T-cell (primary cell): Measurements from ENCODE around the gene RNF10. TPM values are rescaled to one million over a fixed set of nuclear protein-coding genes. Genes with fewer than 3 reads are reported as not detected.
"Not testable (repeated sequence)": the region's sequence is repeated elsewhere in the genome, so short reads cannot be mapped to it uniquely, and the experiment has no call there.

Experiments
- ATAC-seq, 4 experiments: fragments of 200-7000 bp in 3 of 4; fragments of 150-1000 bp in 1 of 4; cut with Tn5 transposase; replicated peaks in 1 of 4; 1 replicate in 3 of 4; 2 replicates in 1 of 4; pipeline ENCODE4 v1.10.0; 2021; ENCODE audit warnings: moderate library complexity in 3 of 4, mild to moderate bottlenecking in 2 of 4, moderate number of reproducible peaks in 1 of 4
- CTCF ChIA-PET, 2 donors: fragments of 300-600 bp; sonication (Branson Sonifier 250); formaldehyde crosslinking; loops; one replicate each; lab custom pipeline; 2022; ENCODE audit warnings: antibody characterized with exemption in 2 of 2; lab: Charles Lee
- POLR2A ChIA-PET, 2 donors: fragments of 300-600 bp; sonication (Branson Sonifier 250); formaldehyde crosslinking; loops; one replicate each; lab custom pipeline; 2022; ENCODE audit warnings: antibody characterized with exemption in 2 of 2; lab: Charles Lee
- DNase-seq, 35 experiments: peaks; one replicate each; pipeline versions ENCODE4 v3.0.0 to v3.0.0-alpha.2; 2013 to 2023
- H3K27ac ChIP-seq: one replicate; pipeline ENCODE4 v1.5.1; 2013; ENCODE audit warnings: low read length
- H3K27me3 ChIP-seq, 2 experiments: replicated peaks in 1 of 2; 1 replicate in 1 of 2; 2 replicates in 1 of 2; pipeline versions ENCODE4 v1.6.1 to v1.7.0; 2013; ENCODE audit warnings: low read length in 1 of 2, mixed read lengths in 1 of 2; ENCODE audit not compliant: control insufficient read depth in 2 of 2, insufficient read depth in 2 of 2; ENCODE audit errors: extremely low read depth in 1 of 2
- H3K36me3 ChIP-seq, 2 donors: 1 replicate in 1 of 2; 2 replicates in 1 of 2; pipeline versions ENCODE4 v1.6.1 to v1.7.0; 2013; ENCODE audit warnings: low read length in 1 of 2; ENCODE audit not compliant: control insufficient read depth in 2 of 2, insufficient read depth in 1 of 2; ENCODE audit errors: extremely low read depth in 1 of 2
- H3K4me1 ChIP-seq, 2 experiments: 1 replicate in 1 of 2; 2 replicates in 1 of 2; pipeline versions ENCODE4 v1.6.1 to v1.7.0; 2013; ENCODE audit warnings: low read length in 2 of 2, mixed read lengths in 1 of 2; ENCODE audit not compliant: insufficient read depth in 2 of 2, control insufficient read depth in 1 of 2; ENCODE audit errors: extremely low read depth in 1 of 2
- H3K4me3 ChIP-seq, 2 donors: 1 replicate in 1 of 2; 2 replicates in 1 of 2; pipeline versions ENCODE4 v1.5.1 to v1.7.0; 2013; ENCODE audit warnings: mild to moderate bottlenecking in 2 of 2, low read length in 1 of 2, moderate library complexity in 1 of 2; ENCODE audit not compliant: control insufficient read depth in 1 of 2; ENCODE audit errors: extremely low read depth in 1 of 2
- H3K9me3 ChIP-seq: 2 replicates; pipeline ENCODE4 v1.7.0; 2013
- H3K27ac Mint-ChIP-seq, 2 donors: one replicate each; pipeline ENCODE4 v1.8.0; 2020 to 2021; ENCODE audit warnings: mild to moderate bottlenecking in 2 of 2, mixed read lengths in 2 of 2
- H3K27me3 Mint-ChIP-seq, 2 donors: one replicate each; pipeline ENCODE4 v1.8.0; 2021 to 2022; ENCODE audit warnings: mixed read lengths in 2 of 2
- H3K36me3 Mint-ChIP-seq: one replicate; pipeline ENCODE4 v1.8.0; 2021; ENCODE audit warnings: mixed read lengths
- H3K4me1 Mint-ChIP-seq, 3 donors: one replicate each; pipeline ENCODE4 v1.8.0; 2020 to 2022; ENCODE audit warnings: mixed read lengths in 3 of 3, mild to moderate bottlenecking in 1 of 3
- H3K4me3 Mint-ChIP-seq, 3 donors: one replicate each; pipeline ENCODE4 v1.8.0; 2020 to 2022; ENCODE audit warnings: mild to moderate bottlenecking in 3 of 3, mixed read lengths in 3 of 3, moderate library complexity in 3 of 3
- H3K9me3 Mint-ChIP-seq, 3 donors: one replicate each; pipeline ENCODE4 v1.8.0; 2020 to 2022; ENCODE audit warnings: mixed read lengths in 3 of 3
- WGBS: methylation state at CpG from one replicate; pipeline ENCODE4 v1.1.5; 2013; ENCODE audit warnings: missing lambda C conversion rate; ENCODE audit not compliant: insufficient coverage; 5-methylcytosine and 5-hydroxymethylcytosine counted together
- total RNA-seq, 35 experiments: library from RNA in 6 of 35; stranded (reverse) in 6 of 35; fragments of 120-200 nt in 1 of 35; gene quantifications; one replicate each; pipeline versions ENCODE4 v1.2.1 to v1.2.4 and lab custom pipeline; 2013 to 2026

The RNF10 gene
- total RNA-seq = 100 to 1,000 TPM; 204 to 348 (median 222) TPM
- 171 TPM for total RNA-seq (2013)
- total RNA-seq (lab: John Stamatoyannopoulos, UW) = 109 to 225 (median 156) reads per million in 29 experiments

DNA sequence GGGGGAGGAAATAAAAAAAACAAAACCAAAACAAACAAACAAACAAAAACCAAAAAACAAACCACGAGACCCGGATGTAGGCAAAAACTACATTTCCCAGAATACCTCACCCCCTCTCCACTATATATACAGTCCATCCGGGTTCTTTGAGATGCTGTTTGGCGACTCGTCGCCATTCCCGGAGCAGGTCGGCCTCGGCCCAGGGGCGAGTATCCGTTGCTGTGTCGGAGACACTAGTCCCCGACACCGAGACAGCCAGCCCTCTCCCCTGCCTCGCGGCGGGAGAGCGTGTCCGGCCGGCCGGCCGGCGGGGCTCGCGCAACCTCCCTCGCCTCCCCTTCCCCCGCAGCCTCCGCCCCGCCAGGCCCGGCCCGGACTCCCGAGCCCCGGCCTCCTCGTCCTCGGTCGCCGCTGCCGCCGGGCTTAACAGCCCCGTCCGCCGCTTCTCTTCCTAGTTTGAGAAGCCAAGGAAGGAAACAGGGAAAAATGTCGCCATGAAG lies at the start of gene RNF10:
Gene RNF10, plus strand, starts transcription at position 154 of the 500 bp plus-strand sequence. CDS start 456 bp downstream, outside the sequence.
- H3K27ac Mint-ChIP-seq = peak within 1 kb of the TSS; percentile 89 to 92
- Histone ChIP-seq H3K4me1 (peaks cover 39 to 40% of the 10 kb centered on the region in 2 experiments), H3K27ac (peak within 1 kb of the TSS; percentile 56), H3K27me3 (no peaks in the 10 kb centered on the region), H3K4me3 (peak within 1 kb of the TSS; percentile 80 to 89), H3K9me3 (no peaks in the 10 kb centered on the region), H3K36me3 (peaks cover 0 to 5% of the 10 kb centered on the region in 2 donors)
- DNase-seq (peak; percentile 45 to 91 (median 64)), ATAC-seq (peak; percentile 75 to 82 (median 77))
- POLR2A ChIA-PET = interaction anchor here (0.6 to 1.0 kb wide), 4 partner anchors 10 to 47 kb away, joined by 3 to 8 read pairs (median 4); partner anchors contain the start of gene POP5 (in 1 of the 2)
- H3K36me3 Mint-ChIP-seq = peaks cover 4% of the 10 kb centered on the region
- WGBS = 0% methylated on average over 39 of the region's 43 CpGs
- peaks cover 54 to 58% (median 57%) of the 10 kb centered on the region in 3 donors for H3K4me1 Mint-ChIP-seq
- H3K9me3 Mint-ChIP-seq = no peaks in the 10 kb centered on the region
- CTCF ChIA-PET = interaction anchor here in 1 of 2 donors (1.0 kb wide), 1 partner anchor 95 kb away, joined by 4 read pairs; no protein-coding TSS in a partner anchor
- no peaks in the 10 kb centered on the region for H3K27me3 Mint-ChIP-seq
- peak within 1 kb of the TSS; percentile 91 to 97 (median 96) for H3K4me3 Mint-ChIP-seq

DNA sequence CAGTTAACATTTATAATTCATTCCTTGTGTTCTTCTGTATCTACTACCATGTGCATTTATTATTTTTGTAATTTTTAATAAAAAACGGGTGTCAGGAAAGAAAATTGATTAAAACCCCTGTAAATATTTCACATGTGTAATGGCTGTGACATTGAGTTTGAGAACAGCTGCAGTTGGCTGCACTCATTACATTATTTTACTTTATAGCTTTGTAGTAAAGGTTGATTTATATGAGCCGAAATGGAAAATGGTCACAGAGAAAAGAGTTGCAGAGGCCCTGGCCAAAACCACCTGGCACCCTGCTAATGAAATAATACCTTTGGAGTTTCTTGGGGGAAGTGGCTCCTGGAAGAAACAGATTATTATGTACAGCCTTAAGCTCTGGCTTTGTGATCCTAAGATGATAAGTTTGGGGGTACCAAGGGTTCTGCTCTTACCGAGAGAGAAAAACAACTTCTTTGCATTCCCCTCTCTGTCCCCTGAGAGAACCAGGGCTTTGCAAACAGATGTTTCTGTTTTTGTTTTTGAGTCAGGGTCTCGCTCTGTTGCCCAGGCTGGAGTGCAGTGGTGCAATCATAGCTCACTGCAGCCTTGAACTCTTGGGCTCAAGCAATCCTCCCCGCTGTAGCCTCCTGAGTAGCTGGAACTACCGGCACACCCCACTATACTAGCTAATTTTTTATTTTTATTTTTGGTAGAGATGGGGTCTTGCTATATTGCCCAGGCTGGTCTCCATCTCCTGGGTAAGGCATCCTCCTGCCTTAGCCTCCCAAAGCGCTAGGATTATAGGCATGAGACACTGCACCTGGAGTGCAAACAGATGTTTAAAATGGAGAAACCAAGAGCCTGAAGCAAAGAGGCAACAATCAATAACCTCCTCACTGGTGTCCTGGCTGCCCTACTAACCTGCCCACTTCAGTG lies 47.9 kb upstream of the RNF10 start:
- CTCF ChIA-PET = no interaction called here
- no peaks in the 10 kb centered on the region for H3K27me3 ChIP-seq
- no peak overlapping the region for H3K4me3 ChIP-seq
- no peaks in the 10 kb centered on the region for H3K9me3 ChIP-seq
- no peak for DNase-seq
- no peaks in the 10 kb centered on the region for H3K9me3 Mint-ChIP-seq
- no peak for ATAC-seq
- no peak overlapping the region for H3K4me3 Mint-ChIP-seq
- 100% methylated on average over 2 of the region's 7 CpGs for WGBS
- H3K27ac Mint-ChIP-seq = no peak overlapping the region
- H3K27ac ChIP-seq = no peak overlapping the region
- H3K4me1 Mint-ChIP-seq = peaks cover 0 to 5% (median 1%) of the 10 kb centered on the region in 3 donors
- no peaks in the 10 kb centered on the region for H3K36me3 Mint-ChIP-seq
- H3K36me3 ChIP-seq = peaks cover 0 to 2% of the 10 kb centered on the region in 2 donors
- H3K27me3 Mint-ChIP-seq = no peaks in the 10 kb centered on the region
- POLR2A ChIA-PET = no interaction called here
- peaks cover 0 to 10% of the 10 kb centered on the region in 2 experiments for H3K4me1 ChIP-seq

DNA sequence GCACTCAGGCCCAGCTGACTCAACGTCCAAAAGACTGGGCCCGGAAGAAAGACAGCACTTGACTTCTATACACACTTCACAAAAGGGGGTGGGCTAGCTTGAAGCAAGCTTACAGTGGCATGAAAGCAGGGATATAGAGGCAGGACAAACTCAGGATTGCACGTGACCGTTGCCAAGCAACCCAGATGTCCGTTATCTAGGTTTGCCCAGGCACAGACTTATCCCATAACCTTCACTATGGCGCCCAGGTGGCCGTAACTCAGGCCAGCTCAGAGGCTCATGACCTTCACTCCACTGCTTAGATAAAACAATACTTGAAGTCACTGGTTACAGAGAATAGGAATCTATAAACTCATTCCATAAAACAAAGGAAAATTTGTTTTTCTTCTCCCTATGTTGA lies 46.6 kb upstream of the RNF10 start:
- H3K27me3 ChIP-seq, H3K36me3 Mint-ChIP-seq, H3K4me3 Mint-ChIP-seq, H3K27ac Mint-ChIP-seq, H3K27ac ChIP-seq, H3K9me3 ChIP-seq, ATAC-seq, H3K9me3 Mint-ChIP-seq, H3K27me3 Mint-ChIP-seq, DNase-seq, H3K36me3 ChIP-seq, H3K4me1 Mint-ChIP-seq, H3K4me3 ChIP-seq, H3K4me1 ChIP-seq, POLR2A ChIA-PET: not testable (repeated sequence)
- WGBS = 97% methylated on average over 3 of the region's 7 CpGs
- CTCF ChIA-PET = interaction anchor here in 1 of 2 donors (0.7 kb wide), 1 partner anchor 71 kb away, joined by 3 read pairs; no protein-coding TSS in a partner anchor

DNA sequence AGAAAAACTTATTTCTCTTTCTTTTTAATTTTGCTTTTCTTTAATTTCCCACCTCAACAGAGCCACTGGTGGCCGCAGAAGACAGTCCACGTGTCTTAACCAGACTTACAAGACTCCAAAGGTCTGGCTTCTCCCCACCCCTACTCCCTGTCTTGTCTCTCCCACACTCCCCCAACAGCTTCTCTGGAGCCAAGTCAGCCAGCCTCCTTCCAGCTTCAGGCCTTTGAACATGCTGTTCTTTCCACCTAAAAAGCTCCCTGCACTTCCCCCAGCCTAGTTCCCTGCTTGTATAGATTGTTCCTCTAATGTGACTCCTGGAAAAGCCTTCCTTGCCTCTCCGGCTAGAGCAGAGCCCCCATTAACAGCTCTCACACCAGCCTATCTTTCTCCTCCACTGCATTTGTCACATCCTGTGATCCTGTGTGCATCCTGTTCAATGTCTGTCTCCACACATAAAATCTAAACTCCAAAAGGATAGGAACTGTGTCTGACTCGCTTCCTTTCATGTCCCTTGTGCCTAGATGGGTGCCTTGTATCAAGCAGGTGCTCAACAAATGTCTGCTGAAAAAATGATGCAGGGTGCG lies 46.0 kb upstream of the RNF10 start:
- WGBS = 80% methylated on average over 5 of the region's 5 CpGs
- no peaks in the 10 kb centered on the region for H3K27me3 Mint-ChIP-seq
- Histone ChIP-seq H3K27me3 (no peaks in the 10 kb centered on the region), H3K27ac (no peak overlapping the region), H3K4me1 (no peaks in the 10 kb centered on the region), H3K4me3 (no peak overlapping the region), H3K9me3 (no peaks in the 10 kb centered on the region), H3K36me3 (no peaks in the 10 kb centered on the region)
- no peaks in the 10 kb centered on the region for H3K9me3 Mint-ChIP-seq
- no peak overlapping the region for H3K27ac Mint-ChIP-seq
- POLR2A ChIA-PET = no interaction called here
- no peak for ATAC-seq
- H3K4me3 Mint-ChIP-seq = no peak overlapping the region
- no peaks in the 10 kb centered on the region for H3K36me3 Mint-ChIP-seq
- CTCF ChIA-PET = no interaction called here
- H3K4me1 Mint-ChIP-seq = no peaks in the 10 kb centered on the region
- DNase-seq = no peak

DNA sequence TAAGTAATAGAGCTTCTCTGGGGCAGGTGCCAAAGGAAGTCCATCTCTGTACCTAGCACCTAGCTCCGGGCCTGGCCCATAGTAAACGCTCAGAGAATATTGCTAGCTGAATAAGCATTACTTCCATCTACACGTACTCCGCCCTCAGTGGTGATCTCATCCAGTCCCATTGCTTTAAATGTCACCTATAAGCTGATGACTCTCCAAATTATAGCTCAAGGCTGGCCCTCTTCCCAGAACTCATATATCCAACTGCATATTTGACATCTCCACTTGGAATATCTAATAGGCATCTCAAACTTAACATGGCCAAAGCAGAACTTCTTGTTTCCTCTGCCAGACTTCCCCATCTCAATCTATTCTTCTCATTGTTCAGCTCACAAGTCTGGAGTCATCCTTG lies 45.1 kb upstream of the RNF10 start:
- H3K36me3 ChIP-seq = no peaks in the 10 kb centered on the region
- no peaks in the 10 kb centered on the region for H3K27me3 ChIP-seq
- Mint-ChIP-seq H3K27ac (no peak overlapping the region), H3K9me3 (no peaks in the 10 kb centered on the region), H3K36me3 (no peaks in the 10 kb centered on the region), H3K27me3 (no peaks in the 10 kb centered on the region), H3K4me1 (no peaks in the 10 kb centered on the region), H3K4me3 (no peak overlapping the region)
- POLR2A ChIA-PET = no interaction called here
- H3K4me3 ChIP-seq = no peak overlapping the region
- ATAC-seq = no peak
- CTCF ChIA-PET = no interaction called here
- DNase-seq = no peak
- H3K27ac ChIP-seq = no peak overlapping the region
- WGBS = 98% methylated on average over 4 of the region's 4 CpGs
- H3K9me3 ChIP-seq = no peaks in the 10 kb centered on the region
- no peaks in the 10 kb centered on the region for H3K4me1 ChIP-seq

DNA sequence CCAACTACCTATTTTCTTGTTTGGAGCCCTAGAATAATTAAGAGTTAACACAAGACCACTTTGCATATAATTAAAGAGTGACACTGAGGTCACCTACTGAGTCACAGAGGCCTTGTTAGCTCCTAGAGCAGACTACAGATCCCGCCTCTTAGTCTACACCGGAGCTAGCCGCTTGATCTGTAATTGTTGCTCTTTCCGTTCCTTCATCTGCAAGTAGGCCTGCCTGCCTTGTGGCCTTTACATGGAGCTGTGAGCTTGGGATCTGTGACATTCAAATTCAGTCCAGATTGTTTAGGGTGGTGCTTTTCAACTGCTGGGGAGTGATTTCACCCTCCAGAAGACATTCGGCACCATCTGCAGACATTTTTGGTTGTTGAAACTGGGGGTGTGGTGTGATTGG lies 43.8 kb upstream of the RNF10 start:
- Histone ChIP-seq H3K27ac (no peak overlapping the region), H3K27me3 (no peaks in the 10 kb centered on the region), H3K36me3 (no peaks in the 10 kb centered on the region), H3K9me3 (no peaks in the 10 kb centered on the region), H3K4me3 (no peak overlapping the region), H3K4me1 (peaks cover 4 to 5% of the 10 kb centered on the region in 2 experiments)
- no peak for ATAC-seq
- H3K36me3 Mint-ChIP-seq = no peaks in the 10 kb centered on the region
- peaks cover 0 to 7% (median 6%) of the 10 kb centered on the region in 3 donors for H3K4me1 Mint-ChIP-seq
- no peaks in the 10 kb centered on the region for H3K27me3 Mint-ChIP-seq
- CTCF ChIA-PET = no interaction called here
- no CpG with 5 or more reads among the region's 5 CpGs for WGBS
- H3K27ac Mint-ChIP-seq = no peak overlapping the region
- no peak for DNase-seq
- POLR2A ChIA-PET = no interaction called here
- no peaks in the 10 kb centered on the region for H3K9me3 Mint-ChIP-seq
- H3K4me3 Mint-ChIP-seq = no peak overlapping the region
